NB4 (cell line): ENCODE measurements around the gene CDKN2B-AS1.

Source experiments
- DNase-seq: peaks from one replicate; pipeline ENCODE4 v3.0.0; 2010; ENCODE audit warnings: low read depth
- H3K4me3 ChIP-seq: one replicate; pipeline ENCODE4 v1.5.1; 2011; ENCODE audit warnings: mild to moderate bottlenecking, low read depth, low read length, moderate library complexity
- MYC ChIP-seq: IDR thresholded peaks from 2 replicates; pipeline ENCODE4 v1.6.1; 2011; ENCODE audit warnings: low read depth, low read length
- POLR2A ChIP-seq: IDR thresholded peaks from 2 replicates; pipeline ENCODE4 v1.6.1; 2011; ENCODE audit warnings: mild to moderate bottlenecking; ENCODE audit not compliant: insufficient read length; ENCODE audit errors: extremely low read depth
- TF ChIP-seq, protein P1 (sequence below): IDR thresholded peaks from 2 replicates; pipeline ENCODE4 v1.6.1; 2011; ENCODE audit warnings: low read depth, low read length
- TF ChIP-seq, protein P2 (sequence below): IDR thresholded peaks from one replicate; pipeline ENCODE4 v1.5.1; 2012; ENCODE audit warnings: low read depth, low read length

CDKN2B-AS1 gene

DNA sequence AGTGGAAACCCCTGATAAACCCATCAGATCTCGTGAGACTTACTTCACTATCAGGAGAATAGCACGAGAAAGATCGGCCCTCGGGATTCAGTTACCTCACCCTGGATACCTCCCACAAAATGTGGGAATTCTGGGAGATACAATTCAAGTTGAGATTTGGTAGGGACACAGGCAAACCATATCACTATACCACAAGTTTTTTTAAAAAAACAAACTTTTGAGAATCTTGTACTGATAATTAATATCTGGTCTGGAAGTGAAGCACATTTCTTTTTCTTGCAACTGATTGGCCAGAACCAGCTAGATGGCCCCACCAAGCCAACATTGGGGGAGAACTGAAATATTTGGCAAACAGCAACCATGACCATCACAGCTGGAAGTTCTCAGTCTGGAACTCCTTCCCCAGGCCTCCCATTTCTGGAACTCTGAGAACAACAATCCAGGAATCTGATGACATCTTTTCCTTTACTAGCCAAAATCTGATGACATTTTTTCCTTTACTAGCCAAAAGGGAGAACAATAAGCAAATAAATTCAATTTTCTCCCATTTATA lies 66.3 kb downstream of the CDKN2B-AS1 start:
- TF ChIP-seq, protein P1, sequence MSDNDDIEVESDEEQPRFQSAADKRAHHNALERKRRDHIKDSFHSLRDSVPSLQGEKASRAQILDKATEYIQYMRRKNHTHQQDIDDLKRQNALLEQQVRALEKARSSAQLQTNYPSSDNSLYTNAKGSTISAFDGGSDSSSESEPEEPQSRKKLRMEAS: no peak
- TF ChIP-seq MYC (no peak), POLR2A (no peak)
- TF ChIP-seq, protein P2, sequence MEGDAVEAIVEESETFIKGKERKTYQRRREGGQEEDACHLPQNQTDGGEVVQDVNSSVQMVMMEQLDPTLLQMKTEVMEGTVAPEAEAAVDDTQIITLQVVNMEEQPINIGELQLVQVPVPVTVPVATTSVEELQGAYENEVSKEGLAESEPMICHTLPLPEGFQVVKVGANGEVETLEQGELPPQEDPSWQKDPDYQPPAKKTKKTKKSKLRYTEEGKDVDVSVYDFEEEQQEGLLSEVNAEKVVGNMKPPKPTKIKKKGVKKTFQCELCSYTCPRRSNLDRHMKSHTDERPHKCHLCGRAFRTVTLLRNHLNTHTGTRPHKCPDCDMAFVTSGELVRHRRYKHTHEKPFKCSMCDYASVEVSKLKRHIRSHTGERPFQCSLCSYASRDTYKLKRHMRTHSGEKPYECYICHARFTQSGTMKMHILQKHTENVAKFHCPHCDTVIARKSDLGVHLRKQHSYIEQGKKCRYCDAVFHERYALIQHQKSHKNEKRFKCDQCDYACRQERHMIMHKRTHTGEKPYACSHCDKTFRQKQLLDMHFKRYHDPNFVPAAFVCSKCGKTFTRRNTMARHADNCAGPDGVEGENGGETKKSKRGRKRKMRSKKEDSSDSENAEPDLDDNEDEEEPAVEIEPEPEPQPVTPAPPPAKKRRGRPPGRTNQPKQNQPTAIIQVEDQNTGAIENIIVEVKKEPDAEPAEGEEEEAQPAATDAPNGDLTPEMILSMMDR: no peak
- DNase-seq: no peak
- H3K4me3 ChIP-seq: no peak overlapping the region

DNA sequence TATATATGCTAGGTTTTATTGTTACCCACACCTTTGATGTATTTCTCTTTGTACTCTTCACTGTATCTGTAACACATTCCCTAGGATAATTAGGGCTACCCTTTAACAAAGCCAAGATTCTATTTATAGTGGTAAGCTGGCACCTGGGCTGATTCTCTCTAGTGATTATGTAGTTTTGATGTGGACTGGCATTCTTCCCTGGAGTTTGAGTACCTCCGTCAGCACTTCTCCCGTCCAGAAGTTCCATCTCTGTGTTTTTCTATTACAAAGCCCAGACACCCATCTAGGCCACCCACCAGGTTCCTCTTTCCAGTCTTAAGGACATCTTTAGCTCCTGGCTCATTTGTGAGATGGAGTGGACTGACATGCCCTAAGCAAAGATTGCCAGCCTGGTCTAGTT lies 70.4 kb downstream of the CDKN2B-AS1 start:
- no peak overlapping the region for H3K4me3 ChIP-seq
- no peak for DNase-seq
- no peak for TF ChIP-seq MYC
- TF ChIP-seq POLR2A: no peak
- TF ChIP-seq, protein P2: no peak
- TF ChIP-seq, protein P1: no peak

DNA sequence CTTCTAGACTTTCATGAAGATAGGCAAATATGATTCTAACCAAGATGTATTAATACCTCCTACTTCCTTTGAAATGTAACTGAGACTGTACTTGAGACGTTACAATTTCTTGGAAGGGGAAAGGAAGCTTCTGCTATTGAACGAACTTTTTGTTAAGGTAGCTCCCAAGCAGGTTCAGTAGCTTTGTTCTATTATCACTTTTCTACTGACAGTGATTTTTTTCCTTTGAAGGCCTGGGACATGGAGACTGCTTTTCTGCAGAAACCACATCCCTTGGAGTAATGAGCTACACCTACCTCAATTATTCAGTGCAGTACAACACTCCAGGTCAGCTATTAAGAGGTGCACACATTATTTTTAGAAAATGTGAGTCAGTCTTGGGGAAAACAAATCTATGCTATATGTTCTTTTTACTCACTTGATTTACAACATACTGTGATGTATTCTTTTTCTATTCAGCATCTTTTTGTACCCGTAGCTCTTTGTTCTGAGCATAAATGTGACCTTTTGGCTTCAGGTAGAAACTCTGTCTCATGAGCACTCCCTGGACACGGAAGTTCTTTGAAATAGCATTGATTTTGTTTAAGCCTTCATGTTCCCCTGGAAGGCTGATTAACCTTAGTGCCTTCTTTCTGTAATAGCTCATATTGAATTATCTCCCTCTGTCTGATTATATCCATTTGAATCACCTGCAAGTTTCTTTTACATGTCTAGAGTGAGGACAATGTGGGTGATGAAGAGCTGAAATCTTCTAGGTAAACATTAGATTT lies 71.0 kb downstream of the CDKN2B-AS1 start:
- DNase-seq: no peak
- no peak overlapping the region for H3K4me3 ChIP-seq

DNA sequence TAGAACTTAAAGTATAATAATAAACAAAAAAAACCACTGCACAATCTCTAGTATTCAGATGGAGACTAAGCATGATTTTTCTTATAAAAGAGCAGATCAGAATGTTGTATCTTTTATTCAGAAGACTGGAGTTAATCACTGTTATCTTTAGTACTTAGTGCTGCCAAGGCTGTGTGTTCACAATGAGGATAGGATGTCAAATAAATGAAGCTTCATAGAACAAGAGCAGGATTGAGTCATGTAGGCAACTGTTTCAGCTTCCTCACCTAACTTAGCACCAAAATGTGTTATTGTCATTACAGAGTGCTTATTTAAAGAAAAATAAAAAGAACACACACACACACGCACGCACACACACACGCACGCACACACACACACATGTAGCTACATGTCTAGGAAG lies 72.6 kb downstream of the CDKN2B-AS1 start:
- TF ChIP-seq MYC: no peak
- TF ChIP-seq, protein P1: no peak
- TF ChIP-seq, protein P2: no peak
- no peak for TF ChIP-seq POLR2A
- DNase-seq: no peak
- no peak overlapping the region for H3K4me3 ChIP-seq

More for the DNA sequence above, 71.0 kb downstream of the CDKN2B-AS1 start:
- no peak for TF ChIP-seq POLR2A
- TF ChIP-seq MYC: no peak
- TF ChIP-seq, protein P1: no peak
- TF ChIP-seq, protein P2: no peak

DNA sequence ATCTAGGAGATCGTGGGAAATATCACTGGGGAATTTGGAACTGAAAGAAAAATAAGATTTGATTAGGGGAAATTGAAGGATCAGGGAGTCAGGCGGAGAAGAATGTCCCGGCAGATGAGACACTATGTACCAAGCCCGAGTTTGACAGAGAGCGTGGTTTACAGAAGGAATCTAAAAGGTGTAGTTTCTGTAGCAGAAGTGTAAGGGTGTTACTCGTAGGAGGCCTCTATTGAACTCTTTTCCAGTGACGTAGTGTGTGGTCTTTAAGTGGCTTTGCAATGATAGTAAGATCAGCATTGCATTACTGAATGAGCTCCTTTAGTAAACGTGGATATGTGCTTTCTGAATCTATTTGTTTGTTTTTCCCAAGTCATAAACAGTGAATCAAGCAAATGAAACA lies 73.8 kb downstream of the CDKN2B-AS1 start:
- TF ChIP-seq POLR2A: no peak
- TF ChIP-seq, protein P1: no peak
- TF ChIP-seq, protein P2: no peak
- no peak for DNase-seq
- H3K4me3 ChIP-seq: no peak overlapping the region
